ENCODE measurements around the gene EPS8.

GRCh38 chr12:15662303-15662980 lies 126.7 kb downstream of the EPS8 start:
- TF ChIP-seq CTCF (IDR thresholded peaks at IDR 0.05) (no peak), POLR2A (IDR thresholded peaks at IDR 0.05) (no peak)

All from sigmoid colon (tissue), 3 donors.